ENCODE data around the gene STARD10.

GRCh38 chr11:72782081-72782920, 11.5 kb downstream of the STARD10 start:
- TF ChIP-seq CTCF (IDR thresholded peaks at IDR 0.05): no peak
- TF ChIP-seq POLR2A (IDR thresholded peaks at IDR 0.05): no peak

Data from testis (tissue), 2 donors.